Glutamatergic neuron (in vitro differentiated cells): ENCODE results near the gene FRMD4A. TPM values are rescaled to one million over a fixed set of nuclear protein-coding genes. Genes with fewer than 3 reads are reported as not detected.

Experiments
- DNase-seq: peaks from one replicate; pipeline ENCODE4 v3.0.0; 2022
- H3K27ac Mint-ChIP-seq: one replicate; pipeline ENCODE4 v1.8.0; 2020; ENCODE audit warnings: mild to moderate bottlenecking, mixed read lengths, inconsistent platforms; ENCODE audit not compliant: unreplicated experiment
- H3K27me3 Mint-ChIP-seq: one replicate; pipeline ENCODE4 v1.8.0; 2020; ENCODE audit warnings: mild to moderate bottlenecking, moderate library complexity, mixed read lengths, inconsistent platforms; ENCODE audit not compliant: unreplicated experiment
- H3K36me3 Mint-ChIP-seq: one replicate; pipeline ENCODE4 v1.8.0; 2020; ENCODE audit warnings: mild to moderate bottlenecking, mixed read lengths, inconsistent platforms; ENCODE audit not compliant: unreplicated experiment
- H3K4me1 Mint-ChIP-seq: one replicate; pipeline ENCODE4 v1.8.0; 2020; ENCODE audit warnings: mild to moderate bottlenecking, low read depth, mixed read lengths, inconsistent platforms; ENCODE audit not compliant: unreplicated experiment
- H3K4me3 Mint-ChIP-seq: one replicate; pipeline ENCODE4 v1.8.0; 2020; ENCODE audit warnings: mild to moderate bottlenecking, mixed read lengths, inconsistent platforms; ENCODE audit not compliant: unreplicated experiment
- H3K9me3 Mint-ChIP-seq: one replicate; pipeline ENCODE4 v1.8.0; 2020; ENCODE audit warnings: mild to moderate bottlenecking, moderate library complexity, mixed read lengths, inconsistent platforms; ENCODE audit not compliant: unreplicated experiment
- CTCF ChIP-seq: fragments of 200-600 bp; sonication (generic); IDR thresholded peaks from one replicate; pipeline ENCODE4 v1.5.0; 2021; ENCODE audit not compliant: partially characterized antibody, unreplicated experiment
- total RNA-seq: library from RNA; stranded (reverse); fragmentation: NEBNext Ultra II Directional; extraction: Animal tissue kit (Norgen Biotek cat#: 25700); gene quantifications from one replicate; pipeline ENCODE4 v1.2.1, GENCODE V29; 2021; ENCODE audit not compliant: unreplicated experiment

Gene FRMD4A
- total RNA-seq, 1 donor from 2014 or later: 70.6 TPM

GRCh38 chr10:13651969-13652720 is 678.6 kb downstream of the FRMD4A start:
- no peak for DNase-seq
- H3K36me3 Mint-ChIP-seq: no peaks in the 10 kb centered on the region
- H3K4me1 Mint-ChIP-seq: peaks cover 8% of the 10 kb centered on the region
- H3K27me3 Mint-ChIP-seq: peaks cover 4% of the 10 kb centered on the region
- H3K4me3 Mint-ChIP-seq: no peak overlapping the region
- TF ChIP-seq CTCF: no peak
- H3K27ac Mint-ChIP-seq: no peak overlapping the region
- no peaks in the 10 kb centered on the region for H3K9me3 Mint-ChIP-seq

- Mint-ChIP-seq H3K4me1 (peaks cover 15% of the 10 kb centered on the region), H3K27ac (peak overlapping the region; percentile 25), H3K9me3 (peaks cover 3% of the 10 kb centered on the region), H3K4me3 (no peak overlapping the region), H3K36me3 (peaks cover 7% of the 10 kb centered on the region), H3K27me3 (peaks cover 6% of the 10 kb centered on the region)
- no peak for TF ChIP-seq CTCF
- DNase-seq: no peak
These were observed 679.8 kb downstream of the FRMD4A start for GRCh38 chr10:13650961-13651360.

GRCh38 chr10:13649844-13650520 is 680.7 kb downstream of the FRMD4A start:
- Mint-ChIP-seq H3K4me1 (peaks cover 15% of the 10 kb centered on the region), H3K27me3 (peaks cover 6% of the 10 kb centered on the region), H3K36me3 (peaks cover 7% of the 10 kb centered on the region), H3K4me3 (no peak overlapping the region), H3K27ac (peak overlapping the region; percentile 25), H3K9me3 (peaks cover 3% of the 10 kb centered on the region)
- no peak for TF ChIP-seq CTCF
- no peak for DNase-seq

- H3K4me3 Mint-ChIP-seq: no peak overlapping the region
- peaks cover 7% of the 10 kb centered on the region for H3K36me3 Mint-ChIP-seq
- peaks cover 3% of the 10 kb centered on the region for H3K9me3 Mint-ChIP-seq
- peaks cover 15% of the 10 kb centered on the region for H3K4me1 Mint-ChIP-seq
- TF ChIP-seq CTCF: no peak
- no peak overlapping the region for H3K27ac Mint-ChIP-seq
- H3K27me3 Mint-ChIP-seq: peaks cover 6% of the 10 kb centered on the region
- no peak for DNase-seq
These were observed 682.3 kb downstream of the FRMD4A start for GRCh38 chr10:13648425-13648824.

DNA sequence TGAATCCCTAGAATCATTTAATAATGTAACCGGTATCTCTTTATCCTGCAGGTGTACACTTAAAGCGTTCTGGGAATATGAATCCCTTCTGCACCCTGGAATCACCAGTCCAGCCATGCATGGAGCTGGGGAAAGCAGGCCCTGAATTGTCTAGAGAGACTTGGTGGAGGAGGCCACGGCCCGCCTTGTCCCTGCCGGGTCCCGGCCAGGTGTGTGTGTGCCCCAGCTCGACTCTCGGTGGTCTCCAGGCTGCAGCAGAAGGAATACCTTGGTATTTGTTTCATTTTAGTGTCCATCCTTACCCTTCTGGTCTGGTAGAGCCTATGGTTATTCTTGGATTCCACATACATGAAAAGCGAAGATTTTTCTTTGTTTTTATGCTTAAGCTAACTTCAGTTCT is 685.9 kb downstream of the FRMD4A start:
- Mint-ChIP-seq H3K9me3 (peaks cover 13% of the 10 kb centered on the region), H3K36me3 (peaks cover 33% of the 10 kb centered on the region), H3K4me1 (peaks cover 9% of the 10 kb centered on the region), H3K4me3 (no peak overlapping the region), H3K27ac (no peak overlapping the region), H3K27me3 (peaks cover 6% of the 10 kb centered on the region)
- no peak for DNase-seq
- TF ChIP-seq CTCF: no peak
